H1 (cell line): ENCODE measurements around the gene TMEM30A. TPM values are rescaled to one million over a fixed set of nuclear protein-coding genes. Genes with fewer than 3 reads are reported as not detected.

Source experiments
- HDAC6 ChIP-seq: IDR thresholded peaks from one replicate; pipeline ENCODE4 v1.7.1; 2012; ENCODE audit warnings: low read depth, mild to moderate bottlenecking, inconsistent platforms, low read length, moderate library complexity
- JUN ChIP-seq: IDR thresholded peaks from 2 replicates; pipeline ENCODE4 v1.6.1; 2011; ENCODE audit warnings: low read depth, mild to moderate bottlenecking, improper control_type of control experiment, low read length
- RAD21 ChIP-seq, 2 experiments: IDR thresholded peaks in 1 of 2; conservative IDR thresholded peaks in 1 of 2; 2 replicates each; pipeline ENCODE4 v1.6.1; 2011; ENCODE audit warnings: low read depth in 2 of 2, low read length in 2 of 2, improper control_type of control experiment in 1 of 2, inconsistent platforms in 1 of 2, mild to moderate bottlenecking in 1 of 2, moderate library complexity in 1 of 2
- RXRA ChIP-seq: IDR thresholded peaks from 2 replicates; pipeline ENCODE4 v1.6.1; 2011; ENCODE audit warnings: low read depth, mild to moderate bottlenecking, low read length, moderate library complexity; ENCODE audit not compliant: insufficient read depth
- SIN3A ChIP-seq, 2 experiments: IDR thresholded peaks in 1 of 2; conservative IDR thresholded peaks in 1 of 2; 2 replicates each; pipeline ENCODE4 v1.6.1; 2011 to 2012; ENCODE audit warnings: low read length in 2 of 2, improper control_type of control experiment in 1 of 2, low read depth in 1 of 2, mild to moderate bottlenecking in 1 of 2
- SP1 ChIP-seq: IDR thresholded peaks from 2 replicates; pipeline ENCODE4 v1.6.1; 2011; ENCODE audit warnings: low read depth, low read length
- TAF1 ChIP-seq: IDR thresholded peaks from 2 replicates; pipeline ENCODE4 v1.6.1; 2011; ENCODE audit warnings: mild to moderate bottlenecking, low read depth, low read length
- USF2 ChIP-seq: IDR thresholded peaks from 2 replicates; pipeline ENCODE4 v1.6.1; 2011; ENCODE audit warnings: low read length, improper control_type of control experiment
- polyA plus RNA-seq, 7 experiments: library from polyadenylated mRNA; depleted of rRNA in 3 of 7; stranded (reverse) in 5 of 7; unstranded in 2 of 7; fragments of >200 nt in 5 of 7; fragments of 200-250 nt in 2 of 7; gene quantifications; 1 replicate in 5 of 7; 2 replicates in 1 of 7; 4 replicates in 1 of 7; pipeline versions ENCODE4 v1.2.1 to v1.2.3, GENCODE V29; 2011 to 2013; ENCODE audit warnings: missing spikeins in 2 of 7, mixed read lengths in 2 of 7
- total RNA-seq: library from RNA; stranded (reverse); fragmentation: NEBNext Ultra II Directional; extraction: Animal tissue kit (Norgen Biotek cat#: 25700); gene quantifications from 2 replicates; pipeline ENCODE4 v1.2.1, GENCODE V29; 2021

TMEM30A gene
- total and polyA plus RNA-seq, 2 of the 8 experiments (the other 6 are each of a cell fraction or from before 2014, with no cell fraction given): 10.5 to 71.0 TPM

- no peak for TF ChIP-seq USF2
- no peak for TF ChIP-seq JUN
- no peak for TF ChIP-seq SIN3A (conservative IDR thresholded peaks at IDR 0.05 in 1 of 2, IDR thresholded peaks at IDR 0.05 in 1 of 2; ENCODE audit: low read depth in 1 of 2, low read length in 2 of 2)
- TF ChIP-seq HDAC6: no peak
- no peak for TF ChIP-seq TAF1
- no peak for TF ChIP-seq RXRA
- no peak for TF ChIP-seq RAD21 (IDR thresholded peaks at IDR 0.05 in 1 of 2, conservative IDR thresholded peaks at IDR 0.05 in 1 of 2; ENCODE audit: low read depth in 2 of 2, low read length in 2 of 2)
- no peak for TF ChIP-seq SP1
- TF ChIP-seq, all 59 proteins: peak for 0
Observed at GRCh38 chr6:75273009-75273408, 11.6 kb downstream of the TMEM30A start (continued).
